Astrocyte (in vitro differentiated cells and primary cell): ENCODE measurements around the gene CRYBG2. TPM values are rescaled to one million over a fixed set of nuclear protein-coding genes. Genes with fewer than 3 reads are reported as not detected.

Experiments
- DNase-seq: peaks from one replicate; pipeline ENCODE4 v3.0.0-alpha.2; 2010; ENCODE audit warnings: low read depth
- FAIRE-seq: peaks from 2 replicates; lab custom pipeline; 2011; peaks lifted over from hg19 to GRCh38; lab: Jason Lieb, UNC
- H2AFZ ChIP-seq: 2 replicates; pipeline ENCODE4 v1.6.0; 2012; ENCODE audit warnings: low read depth, low read length, inconsistent platforms
- H3K27ac ChIP-seq: 2 replicates; pipeline ENCODE4 v1.5.1; 2011; ENCODE audit warnings: low read depth, low read length, inconsistent platforms
- H3K27me3 ChIP-seq: 2 replicates; pipeline ENCODE4 v1.6.0; 2011; ENCODE audit warnings: low read length, inconsistent platforms; ENCODE audit not compliant: insufficient read depth
- H3K36me3 ChIP-seq: 2 replicates; pipeline ENCODE4 v1.5.1; 2011; ENCODE audit warnings: low read length, inconsistent platforms; ENCODE audit not compliant: insufficient read depth
- H3K4me1 ChIP-seq: 2 replicates; pipeline ENCODE4 v1.5.1; 2011; ENCODE audit warnings: low read length, inconsistent platforms; ENCODE audit not compliant: insufficient read depth
- H3K4me2 ChIP-seq: 2 replicates; pipeline ENCODE4 v1.6.0; 2012; ENCODE audit warnings: low read length, inconsistent platforms
- H3K4me3 ChIP-seq: 2 replicates; pipeline ENCODE4 v1.5.1; 2011; ENCODE audit warnings: low read depth, mild to moderate bottlenecking, low read length, inconsistent platforms; ENCODE audit not compliant: insufficient read depth
- H3K79me2 ChIP-seq: 2 replicates; pipeline ENCODE4 v1.6.0; 2012; ENCODE audit warnings: mild to moderate bottlenecking, low read length, inconsistent platforms; ENCODE audit not compliant: insufficient read depth
- H3K9ac ChIP-seq: 2 replicates; pipeline ENCODE4 v1.6.0; 2012; ENCODE audit warnings: mild to moderate bottlenecking, low read length, inconsistent platforms
- H3K9me3 ChIP-seq: 2 replicates; pipeline ENCODE4 v1.5.1; 2012; ENCODE audit warnings: low read depth, mild to moderate bottlenecking, low read length, inconsistent platforms; ENCODE audit not compliant: insufficient read depth
- H4K20me1 ChIP-seq: 2 replicates; pipeline ENCODE4 v1.6.0; 2012; ENCODE audit warnings: low read length, inconsistent platforms; ENCODE audit not compliant: insufficient read depth
- H3K27ac Mint-ChIP-seq: one replicate; pipeline ENCODE4 v1.8.0; 2021; ENCODE audit warnings: mild to moderate bottlenecking, mixed read lengths; ENCODE audit not compliant: unreplicated experiment
- H3K27me3 Mint-ChIP-seq: one replicate; pipeline ENCODE4 v1.8.0; 2021; ENCODE audit warnings: low read depth, mixed read lengths; ENCODE audit not compliant: unreplicated experiment
- H3K36me3 Mint-ChIP-seq: one replicate; pipeline ENCODE4 v1.8.0; 2021; ENCODE audit warnings: low read depth, mixed read lengths; ENCODE audit not compliant: unreplicated experiment
- H3K4me1 Mint-ChIP-seq: one replicate; pipeline ENCODE4 v1.8.0; 2021; ENCODE audit warnings: low read depth, mixed read lengths; ENCODE audit not compliant: unreplicated experiment
- H3K4me3 Mint-ChIP-seq: one replicate; pipeline ENCODE4 v1.8.0; 2021; ENCODE audit warnings: mild to moderate bottlenecking, moderate library complexity, mixed read lengths; ENCODE audit not compliant: unreplicated experiment
- H3K9me3 Mint-ChIP-seq: one replicate; pipeline ENCODE4 v1.8.0; 2021; ENCODE audit warnings: mild to moderate bottlenecking, mixed read lengths; ENCODE audit not compliant: unreplicated experiment
- CTCF ChIP-seq: IDR thresholded peaks from 2 replicates; pipeline ENCODE4 v1.5.1; 2011; ENCODE audit warnings: low read depth, mild to moderate bottlenecking, inconsistent platforms, low read length, moderate library complexity; ENCODE audit not compliant: insufficient read depth
- EZH2 ChIP-seq: IDR thresholded peaks from 2 replicates; pipeline ENCODE4 v1.6.1; 2012; ENCODE audit warnings: mild to moderate bottlenecking, low read length, inconsistent platforms; ENCODE audit not compliant: insufficient read depth
- total RNA-seq: library from RNA; stranded (reverse); gene quantifications from 2 replicates; pipeline ENCODE4 v1.2.1, GENCODE V29; 2021

Gene CRYBG2
- total RNA-seq, 1 donor from 2014 or later, result 5.3 TPM

DNA sequence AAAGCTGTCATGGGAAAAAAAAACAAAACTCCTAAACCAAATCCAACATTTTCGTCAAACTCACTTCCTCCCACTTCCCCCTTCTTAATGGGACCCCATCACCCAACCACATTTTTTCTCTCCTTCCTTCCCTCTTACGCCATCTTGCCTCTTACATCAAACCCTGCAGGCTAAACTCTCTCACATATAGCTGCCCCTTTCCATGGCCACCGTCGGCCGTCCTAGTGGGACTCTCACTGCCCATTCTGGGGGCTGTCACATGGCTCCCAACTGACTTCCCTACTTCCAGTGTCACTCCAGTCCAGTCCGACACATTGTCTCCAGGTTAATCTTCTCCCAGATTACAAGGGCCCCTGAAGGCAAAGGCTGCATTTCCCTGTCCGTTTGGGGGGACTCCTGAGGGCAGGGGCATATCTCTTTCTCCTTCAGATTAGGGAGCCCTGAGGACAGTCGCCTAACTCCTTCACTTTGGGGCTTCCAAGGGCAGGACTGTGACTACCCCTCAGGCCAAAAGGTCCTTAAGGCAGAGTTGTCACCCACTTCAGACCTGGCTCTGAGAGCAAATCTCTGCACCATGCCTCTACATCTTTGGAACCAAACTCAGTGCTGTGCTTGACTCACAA lies 48.2 kb downstream of the CRYBG2 start:
- Histone ChIP-seq H3K9me3 (no peaks in the 10 kb centered on the region), H4K20me1 (no peaks in the 10 kb centered on the region), H3K27me3 (no peaks in the 10 kb centered on the region), H3K79me2 (peaks cover 7% of the 10 kb centered on the region), H3K27ac (peak overlapping the region; percentile 73), H3K4me3 (peak overlapping the region; percentile 92), H3K4me2 (peak overlapping the region; percentile 95), H3K9ac (peak overlapping the region; percentile 90), H2AFZ (peak overlapping the region; percentile 98), H3K36me3 (no peaks in the 10 kb centered on the region), H3K4me1 (peaks cover 19% of the 10 kb centered on the region)
- Mint-ChIP-seq H3K27ac (peak overlapping the region; percentile 95), H3K27me3 (no peaks in the 10 kb centered on the region), H3K36me3 (peaks cover 1% of the 10 kb centered on the region), H3K4me3 (peak overlapping the region; percentile 98), H3K9me3 (no peaks in the 10 kb centered on the region), H3K4me1 (peaks cover 15% of the 10 kb centered on the region)
- TF ChIP-seq EZH2, result no peak
- TF ChIP-seq CTCF, result no peak
- DNase-seq (no peak), FAIRE-seq (no peak)

DNA sequence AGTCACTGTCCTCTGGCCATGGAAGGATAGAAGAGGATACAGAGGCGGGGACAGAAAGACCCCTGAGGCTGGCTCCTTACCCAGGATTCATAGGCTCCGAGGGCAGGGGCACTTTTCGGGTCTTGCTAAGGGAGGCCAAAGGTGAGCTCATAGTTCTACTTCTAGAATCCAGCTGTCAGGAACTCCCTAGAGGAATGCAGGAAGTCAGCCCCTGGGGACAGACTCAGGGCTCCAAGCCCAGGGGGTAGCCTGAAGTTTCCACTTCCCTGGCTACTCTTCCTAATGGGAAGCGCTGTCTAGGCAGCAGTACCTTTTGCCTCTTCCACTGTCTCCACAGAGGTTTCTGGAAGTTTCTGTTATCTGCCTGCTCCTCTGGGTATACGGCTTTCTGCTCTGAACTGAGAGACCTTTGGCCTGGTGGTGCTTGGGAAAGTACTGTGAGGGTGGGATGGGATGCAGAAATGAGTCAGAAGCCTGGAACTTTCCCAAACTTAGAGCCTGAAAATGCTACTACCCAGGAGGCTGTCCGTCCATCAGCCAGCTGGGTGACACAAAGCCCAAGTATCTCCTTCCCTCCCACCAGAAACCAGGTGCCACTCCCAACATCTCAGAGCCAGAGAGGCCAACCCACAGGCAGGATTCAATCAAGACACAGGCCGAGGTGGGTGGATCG lies 51.1 kb downstream of the CRYBG2 start:
- H3K9ac ChIP-seq, result no peak overlapping the region
- peak overlapping the region; percentile 48 for H3K4me2 ChIP-seq
- Mint-ChIP-seq H3K27me3 (no peaks in the 10 kb centered on the region), H3K4me1 (peaks cover 18% of the 10 kb centered on the region), H3K9me3 (no peaks in the 10 kb centered on the region), H3K36me3 (peaks cover 2% of the 10 kb centered on the region), H3K27ac (peak overlapping the region; percentile 78), H3K4me3 (peak overlapping the region; percentile 57)
- no peaks in the 10 kb centered on the region for H3K27me3 ChIP-seq
- FAIRE-seq (no peak), DNase-seq (peak; percentile 60)
- no peaks in the 10 kb centered on the region for H3K36me3 ChIP-seq
- peak overlapping the region; percentile 20 for H2AFZ ChIP-seq
- peaks cover 7% of the 10 kb centered on the region for H3K79me2 ChIP-seq
- H3K4me1 ChIP-seq, result peaks cover 24% of the 10 kb centered on the region
- no peaks in the 10 kb centered on the region for H4K20me1 ChIP-seq
- no peak overlapping the region for H3K27ac ChIP-seq
- TF ChIP-seq EZH2 (no peak), CTCF (no peak)
- H3K4me3 ChIP-seq, result no peak overlapping the region
- no peaks in the 10 kb centered on the region for H3K9me3 ChIP-seq
